ENCODE measurements around the gene EFNA4.

- TF ChIP-seq POLR2A (IDR thresholded peaks at IDR 0.05) (no peak), CTCF (IDR thresholded peaks at IDR 0.05) (no peak)
These were observed 41.3 kb downstream of the EFNA4 start for GRCh38 chr1:155104605-155105534.

All from body of pancreas (tissue), 4 donors.